DMS 273 (cell line): ENCODE measurements around the gene CCNY.
"Not testable (repeated sequence)": the region's sequence is repeated elsewhere in the genome, so short reads cannot be mapped to it uniquely, and the experiment has no call there.

Experiments used
- DNase-seq: peaks from one replicate; lab custom pipeline; 2025; ENCODE audit not compliant: unreplicated experiment; lab: John Stamatoyannopoulos, UW

Gene CCNY

DNA sequence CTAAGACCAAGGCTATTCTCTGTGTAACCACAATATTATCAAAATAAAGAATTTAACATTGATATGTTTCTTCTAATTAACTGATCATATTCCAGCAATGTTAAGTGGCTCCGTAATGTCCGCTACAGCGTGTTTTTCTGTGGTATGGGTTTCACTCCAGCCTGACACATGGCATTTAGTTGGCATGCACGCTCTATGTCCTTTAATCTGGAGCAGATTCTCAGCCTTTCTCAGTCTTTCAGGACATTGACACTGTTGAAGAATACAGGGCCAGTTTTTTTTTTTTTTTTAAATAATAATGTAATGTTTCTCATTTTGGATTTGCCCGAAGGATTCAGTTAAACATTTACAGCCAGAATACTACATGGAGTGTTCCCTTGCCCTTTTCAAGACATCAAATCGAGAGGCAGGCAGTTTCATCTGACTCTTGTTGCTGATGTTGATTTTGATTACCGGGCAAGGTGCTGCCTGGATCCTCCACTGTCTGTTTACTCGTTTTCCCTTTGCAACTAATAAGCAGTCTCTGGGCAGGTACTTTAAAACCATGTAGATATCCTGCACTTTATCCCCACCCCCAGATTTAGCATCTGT, 171.3 kb downstream of the CCNY start:
- no peak for DNase-seq

- DNase-seq: no peak
These were observed 172.3 kb downstream of the CCNY start for GRCh38 chr10:35508647-35509046.

- no peak for DNase-seq
These were observed 174.6 kb downstream of the CCNY start for GRCh38 chr10:35510891-35511290.

GRCh38 chr10:35511647-35512046, 175.3 kb downstream of the CCNY start:
- DNase-seq: no peak

- DNase-seq: no peak
These were observed 179.9 kb downstream of the CCNY start for GRCh38 chr10:35516102-35516670.

- no peak for DNase-seq
These were observed 181.3 kb downstream of the CCNY start for GRCh38 chr10:35517431-35518181.

- not testable (repeated sequence) for DNase-seq
These were observed 181.9 kb downstream of the CCNY start for GRCh38 chr10:35518187-35518586.

- DNase-seq: no peak
These were observed 184.7 kb downstream of the CCNY start for GRCh38 chr10:35520996-35521395.

GRCh38 chr10:35523670-35524225, 187.4 kb downstream of the CCNY start:
- no peak for DNase-seq

- DNase-seq: no peak
These were observed 190.4 kb downstream of the CCNY start for GRCh38 chr10:35526746-35527145.

- no peak for DNase-seq
These were observed 195.8 kb downstream of the CCNY start for GRCh38 chr10:35532141-35532540.

- no peak for DNase-seq
These were observed 197.3 kb downstream of the CCNY start for GRCh38 chr10:35533565-35533964.

GRCh38 chr10:35535136-35535535, 198.8 kb downstream of the CCNY start:
- no peak for DNase-seq

DNA sequence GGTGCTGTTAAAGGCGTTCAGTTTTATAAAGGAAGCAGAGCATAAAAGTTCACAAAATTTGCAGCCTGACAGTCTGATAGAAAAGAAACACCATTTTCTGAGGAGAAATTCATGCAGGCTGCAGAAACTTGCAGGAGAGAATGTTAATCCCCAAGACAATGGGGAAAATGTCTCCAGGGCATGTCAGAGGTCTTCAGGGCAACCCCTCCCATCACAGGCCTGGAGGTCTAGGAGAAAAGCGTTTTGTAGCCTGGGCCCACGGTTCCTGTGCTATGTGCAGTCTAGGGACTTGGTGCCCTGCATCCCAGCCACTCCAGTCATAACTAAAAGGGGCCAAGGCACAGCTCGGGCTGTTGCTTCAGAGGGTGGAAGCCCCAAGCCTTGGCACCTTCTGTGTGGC, 200.5 kb downstream of the CCNY start:
- no peak for DNase-seq

DNA sequence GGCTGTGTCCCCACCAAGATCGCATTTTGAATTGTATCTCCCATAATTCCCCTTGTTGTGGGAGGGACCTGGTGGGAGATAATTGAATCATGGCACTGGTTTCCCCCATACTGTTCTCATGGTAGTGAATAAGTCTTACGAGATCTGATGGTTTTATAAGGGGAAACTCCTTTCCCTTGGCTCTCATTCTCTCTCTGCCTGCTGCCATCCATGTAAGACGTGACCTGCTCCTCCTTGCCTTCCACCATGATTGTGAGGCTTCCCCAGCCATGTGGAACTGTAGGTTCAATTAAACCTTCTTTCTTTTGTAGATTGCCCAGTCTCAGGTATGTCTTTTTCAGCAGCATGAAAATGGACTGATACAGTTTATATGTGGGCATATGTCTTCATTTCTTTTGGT, 201.6 kb downstream of the CCNY start:
- DNase-seq: not testable (repeated sequence)

DNA sequence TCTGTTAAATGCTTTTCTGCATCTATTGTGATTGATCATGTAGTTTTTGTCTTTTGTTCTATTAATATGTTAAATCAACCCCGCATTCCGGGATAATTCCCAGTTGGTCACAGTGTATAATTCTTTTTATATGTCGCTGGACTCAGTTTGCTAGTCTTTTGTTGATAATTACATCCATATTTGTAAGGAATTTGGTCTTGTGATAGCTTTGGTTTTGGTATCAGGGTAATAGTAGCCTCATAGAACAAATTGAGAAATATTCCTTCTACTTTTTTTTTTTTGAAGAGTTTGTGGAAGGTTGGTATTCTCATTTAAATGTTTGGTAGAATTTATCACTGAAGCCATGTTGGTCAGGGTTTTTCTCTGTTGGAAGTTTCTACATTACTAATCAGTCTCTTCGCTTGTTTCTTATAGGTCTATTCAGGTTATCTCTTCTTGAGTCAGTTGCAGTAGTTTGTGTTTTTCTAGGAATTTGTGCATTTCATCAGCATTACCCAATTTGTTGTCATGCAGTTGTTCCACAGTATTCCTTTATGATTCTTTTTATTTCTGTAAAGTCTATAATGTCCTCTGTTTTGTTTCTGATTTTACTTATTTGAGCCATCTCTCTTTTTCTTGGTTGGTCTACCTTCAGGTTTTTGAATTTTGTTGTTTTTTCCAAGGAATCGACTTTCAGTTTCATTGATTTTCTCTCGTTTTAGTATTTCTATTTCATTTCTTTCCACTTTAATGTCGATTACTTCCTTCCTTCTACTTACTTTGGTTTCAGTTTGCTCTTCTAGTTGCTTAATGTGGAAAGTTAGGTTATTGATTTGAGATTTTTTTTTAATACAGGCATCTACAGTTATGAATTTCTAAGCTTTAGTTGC, 204.2 kb downstream of the CCNY start:
- DNase-seq: no peak

DNA sequence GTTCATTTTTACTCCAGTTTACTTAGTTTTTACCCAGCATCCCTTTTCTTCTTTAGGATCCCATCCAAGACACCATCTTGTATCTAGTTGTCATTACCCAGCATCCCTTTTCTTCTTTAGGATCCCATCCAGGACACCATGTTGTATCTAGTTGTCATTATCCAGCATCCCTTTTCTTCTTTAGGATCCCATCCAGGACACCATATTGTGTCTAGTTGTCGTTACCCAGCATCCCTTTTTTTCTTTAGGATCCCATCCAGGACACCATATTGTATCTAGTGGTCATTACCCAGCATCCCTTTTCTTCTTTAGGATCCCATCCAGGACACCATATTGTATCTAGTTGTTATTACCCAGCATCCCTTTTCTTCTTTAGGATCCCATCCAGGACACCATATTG, 205.4 kb downstream of the CCNY start:
- DNase-seq: no peak

GRCh38 chr10:35542303-35542702, 206.0 kb downstream of the CCNY start:
- DNase-seq: no peak

- DNase-seq: no peak
These were observed 208.9 kb downstream of the CCNY start for GRCh38 chr10:35545079-35545657.

DNA sequence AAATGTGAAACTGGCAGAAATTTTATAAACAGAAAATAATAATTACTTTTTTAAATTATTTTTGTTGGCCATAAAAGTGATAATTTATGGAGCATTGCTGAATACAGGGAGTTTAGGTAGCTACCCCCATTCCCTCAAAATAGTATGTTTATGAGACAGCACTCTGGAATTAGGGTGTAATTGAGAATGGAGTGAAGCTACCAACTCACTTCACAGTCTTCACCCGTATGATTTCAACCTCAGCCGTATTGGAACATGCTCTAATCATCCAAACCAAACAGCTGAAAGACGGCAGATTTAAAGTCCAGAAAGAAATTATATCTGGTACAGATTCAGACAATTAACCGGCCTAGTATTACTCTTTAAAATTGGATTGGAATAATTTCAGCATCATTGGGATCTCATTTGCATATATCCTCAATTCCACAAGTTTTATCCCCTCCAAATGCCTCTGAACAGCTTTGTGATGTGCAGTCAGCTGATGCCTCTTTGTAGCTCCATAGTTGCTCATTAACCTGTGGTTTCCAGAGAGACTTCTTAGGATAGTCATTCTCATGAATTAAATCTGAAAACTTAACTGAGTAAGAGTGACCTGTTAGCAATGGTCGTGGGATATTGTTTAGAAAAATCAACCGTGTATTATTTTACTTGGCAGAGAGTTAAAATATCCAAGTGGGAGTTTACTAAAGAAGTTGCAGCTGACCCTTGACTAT, 209.7 kb downstream of the CCNY start:
- DNase-seq: no peak
